ENCODE data around the gene CHTF18.
"Not testable (repeated sequence)": the region's sequence is repeated elsewhere in the genome, so short reads cannot be mapped to it uniquely, and the experiment has no call there.

Gene CHTF18

DNA sequence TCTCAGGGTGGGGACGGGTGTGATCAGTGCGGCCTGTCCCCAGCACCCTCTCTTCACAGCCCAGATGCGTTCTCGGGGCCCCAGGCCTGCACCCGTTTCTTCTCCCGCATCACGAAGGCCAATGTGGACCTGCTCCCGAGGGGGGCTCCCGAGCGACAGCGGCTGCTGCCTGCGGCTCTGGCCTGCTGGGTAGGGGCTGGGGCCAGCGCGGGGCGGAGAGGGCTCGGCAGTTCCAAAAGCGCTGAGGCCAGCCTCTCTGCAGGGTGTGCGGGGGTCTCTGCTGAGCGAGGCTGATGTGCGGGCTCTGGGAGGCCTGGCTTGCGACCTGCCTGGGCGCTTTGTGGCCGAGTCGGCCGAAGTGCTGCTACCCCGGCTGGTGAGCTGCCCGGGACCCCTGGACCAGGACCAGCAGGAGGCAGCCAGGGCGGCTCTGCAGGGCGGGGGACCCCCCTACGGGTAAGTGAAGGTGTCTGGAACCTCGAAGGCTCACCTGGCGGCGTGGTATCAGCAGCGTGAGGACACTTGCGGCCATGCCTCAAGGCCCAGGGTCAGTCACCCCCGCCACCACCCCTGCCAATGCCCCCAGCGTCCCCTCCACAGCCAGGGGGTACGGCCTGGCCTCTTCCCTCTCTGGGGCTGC, 23.5 kb upstream of the CHTF18 start:
- H3K27ac Mint-ChIP-seq, result no peak overlapping the region
- H3K9me3 Mint-ChIP-seq, result no peaks in the 10 kb centered on the region
- no peak for DNase-seq
- no peak overlapping the region for H3K4me3 Mint-ChIP-seq
- no peaks in the 10 kb centered on the region for H3K27me3 Mint-ChIP-seq
- no peaks in the 10 kb centered on the region for H3K4me1 Mint-ChIP-seq (ENCODE audit: low read depth)
- H3K36me3 Mint-ChIP-seq (ENCODE audit: low read depth), result no peaks in the 10 kb centered on the region

DNA sequence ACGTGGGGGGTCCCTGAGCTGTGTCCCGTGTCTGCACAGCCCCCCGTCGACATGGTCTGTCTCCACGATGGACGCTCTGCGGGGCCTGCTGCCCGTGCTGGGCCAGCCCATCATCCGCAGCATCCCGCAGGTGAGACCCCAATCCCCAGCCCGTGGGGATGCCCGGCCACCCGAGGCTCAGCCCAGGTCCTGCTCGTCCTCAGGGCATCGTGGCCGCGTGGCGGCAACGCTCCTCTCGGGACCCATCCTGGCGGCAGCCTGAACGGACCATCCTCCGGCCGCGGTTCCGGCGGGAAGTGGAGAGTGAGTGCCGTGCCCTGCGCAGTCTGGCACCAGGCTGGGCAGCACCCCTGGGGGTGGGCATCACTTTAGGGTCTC, 22.9 kb upstream of the CHTF18 start:
- no peak overlapping the region for H3K4me3 Mint-ChIP-seq
- H3K9me3 Mint-ChIP-seq, result no peaks in the 10 kb centered on the region
- H3K4me1 Mint-ChIP-seq (ENCODE audit: low read depth), result no peaks in the 10 kb centered on the region
- H3K27me3 Mint-ChIP-seq, result no peaks in the 10 kb centered on the region
- H3K36me3 Mint-ChIP-seq (ENCODE audit: low read depth), result no peaks in the 10 kb centered on the region
- H3K27ac Mint-ChIP-seq, result no peak overlapping the region
- DNase-seq, result no peak

DNA sequence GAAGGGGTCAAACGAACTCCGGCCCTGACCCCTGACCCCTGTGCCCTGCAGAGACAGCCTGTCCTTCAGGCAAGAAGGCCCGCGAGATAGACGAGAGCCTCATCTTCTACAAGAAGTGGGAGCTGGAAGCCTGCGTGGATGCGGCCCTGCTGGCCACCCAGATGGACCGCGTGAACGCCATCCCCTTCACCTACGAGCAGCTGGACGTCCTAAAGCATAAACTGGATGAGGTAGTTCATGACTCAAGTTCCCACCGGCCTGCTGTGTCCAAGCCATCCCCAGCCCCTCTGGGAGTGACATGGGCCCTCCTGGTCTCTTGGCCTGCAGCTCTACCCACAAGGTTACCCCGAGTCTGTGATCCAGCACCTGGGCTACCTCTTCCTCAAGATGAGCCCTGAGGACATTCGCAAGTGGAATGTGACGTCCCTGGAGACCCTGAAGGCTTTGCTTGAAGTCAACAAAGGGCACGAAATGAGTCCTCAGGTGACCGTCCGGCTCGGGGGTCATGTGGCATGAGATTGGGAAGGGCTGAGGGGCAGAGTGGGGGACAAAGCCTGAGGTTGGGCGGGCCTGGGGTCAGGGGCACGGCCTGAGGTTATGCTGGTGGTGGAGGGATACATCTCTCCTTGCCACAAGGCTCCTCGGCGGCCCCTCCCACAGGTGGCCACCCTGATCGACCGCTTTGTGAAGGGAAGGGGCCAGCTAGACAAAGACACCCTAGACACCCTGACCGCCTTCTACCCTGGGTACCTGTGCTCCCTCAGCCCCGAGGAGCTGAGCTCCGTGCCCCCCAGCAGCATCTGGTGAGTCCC, 22.2 kb upstream of the CHTF18 start:
- H3K4me3 Mint-ChIP-seq, result no peak overlapping the region
- no peaks in the 10 kb centered on the region for H3K27me3 Mint-ChIP-seq
- no peak overlapping the region for H3K27ac Mint-ChIP-seq
- H3K4me1 Mint-ChIP-seq (ENCODE audit: low read depth), result no peaks in the 10 kb centered on the region
- H3K36me3 Mint-ChIP-seq (ENCODE audit: low read depth), result no peaks in the 10 kb centered on the region
- no peaks in the 10 kb centered on the region for H3K9me3 Mint-ChIP-seq
- no peak for DNase-seq

DNA sequence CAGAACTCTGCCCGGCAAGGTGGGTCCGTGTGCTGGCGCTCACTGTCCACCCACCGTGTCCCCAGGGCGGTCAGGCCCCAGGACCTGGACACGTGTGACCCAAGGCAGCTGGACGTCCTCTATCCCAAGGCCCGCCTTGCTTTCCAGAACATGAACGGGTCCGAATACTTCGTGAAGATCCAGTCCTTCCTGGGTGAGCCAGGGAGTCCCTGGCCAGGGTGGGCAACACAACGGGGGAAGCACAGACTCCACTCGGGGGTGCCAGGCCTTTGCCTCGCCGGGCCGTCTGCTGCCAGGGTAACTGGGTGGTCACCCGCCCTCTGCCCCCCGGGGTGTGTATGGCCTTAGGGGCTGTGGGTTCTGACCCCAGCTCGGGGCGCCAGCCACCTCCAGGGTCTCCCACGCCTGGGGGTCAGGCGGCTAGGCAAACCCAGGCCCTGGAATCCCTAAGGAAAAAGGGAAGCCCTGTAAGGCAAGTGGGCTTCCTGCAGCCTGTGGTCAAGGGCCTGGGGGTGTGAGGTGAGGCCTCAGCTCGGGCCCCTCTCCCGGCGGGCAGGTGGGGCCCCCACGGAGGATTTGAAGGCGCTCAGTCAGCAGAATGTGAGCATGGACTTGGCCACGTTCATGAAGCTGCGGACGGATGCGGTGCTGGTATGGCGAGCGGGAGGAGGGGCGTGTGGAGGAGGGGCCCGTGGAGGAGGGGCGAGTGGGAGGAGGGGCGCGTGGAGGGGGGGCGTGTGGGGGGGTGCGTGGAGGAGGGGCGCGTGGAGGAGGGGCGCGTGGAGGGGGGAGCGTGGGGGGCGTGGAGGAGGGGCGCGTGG, 21.4 kb upstream of the CHTF18 start:
- no peaks in the 10 kb centered on the region for H3K27me3 Mint-ChIP-seq
- H3K36me3 Mint-ChIP-seq (ENCODE audit: low read depth), result no peaks in the 10 kb centered on the region
- DNase-seq, result no peak
- no peak overlapping the region for H3K27ac Mint-ChIP-seq
- no peaks in the 10 kb centered on the region for H3K4me1 Mint-ChIP-seq (ENCODE audit: low read depth)
- no peaks in the 10 kb centered on the region for H3K9me3 Mint-ChIP-seq
- H3K4me3 Mint-ChIP-seq, result no peak overlapping the region

DNA sequence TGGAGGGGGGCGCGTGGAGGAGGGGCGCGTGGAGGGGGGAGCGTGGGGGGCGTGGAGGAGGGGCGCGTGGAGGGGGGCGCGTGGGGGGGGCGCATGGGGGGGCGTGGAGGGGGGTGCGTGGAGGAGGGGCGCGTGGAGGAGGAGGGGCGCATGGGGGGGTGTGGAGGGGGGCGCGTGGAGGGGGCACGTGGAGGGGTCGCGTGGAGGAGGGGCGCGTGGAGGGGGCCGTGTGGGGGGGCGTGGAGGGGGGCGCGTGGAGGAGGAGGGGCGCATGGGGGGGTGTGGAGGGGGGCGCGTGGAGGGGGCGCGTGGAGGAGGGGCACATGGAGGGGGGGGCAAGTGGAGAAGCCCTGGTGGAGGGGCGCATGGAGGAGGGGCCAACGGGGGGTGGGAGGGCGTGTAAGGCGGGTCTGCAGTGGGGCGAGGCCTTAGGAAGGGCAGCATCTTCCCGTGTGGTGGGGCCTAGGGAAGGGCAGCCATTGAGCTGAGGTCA, 20.6 kb upstream of the CHTF18 start:
- Mint-ChIP-seq H3K27me3 (no peaks in the 10 kb centered on the region), H3K4me3 (no peak overlapping the region), H3K9me3 (no peaks in the 10 kb centered on the region), H3K27ac (no peak overlapping the region), H3K36me3 (ENCODE audit: low read depth) (no peaks in the 10 kb centered on the region), H3K4me1 (ENCODE audit: low read depth) (no peaks in the 10 kb centered on the region)
- no peak for DNase-seq

DNA sequence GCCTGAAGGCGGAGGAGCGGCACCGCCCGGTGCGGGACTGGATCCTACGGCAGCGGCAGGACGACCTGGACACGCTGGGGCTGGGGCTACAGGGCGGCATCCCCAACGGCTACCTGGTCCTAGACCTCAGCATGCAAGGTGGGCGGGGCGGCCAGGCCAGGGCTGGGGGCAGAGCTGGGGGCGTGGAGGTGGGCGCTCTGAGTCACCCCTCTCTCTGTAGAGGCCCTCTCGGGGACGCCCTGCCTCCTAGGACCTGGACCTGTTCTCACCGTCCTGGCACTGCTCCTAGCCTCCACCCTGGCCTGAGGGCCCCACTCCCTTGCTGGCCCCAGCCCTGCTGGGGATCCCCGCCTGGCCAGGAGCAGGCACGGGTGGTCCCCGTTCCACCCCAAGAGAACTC, 20.0 kb upstream of the CHTF18 start:
- H3K9me3 Mint-ChIP-seq, result no peaks in the 10 kb centered on the region
- no peaks in the 10 kb centered on the region for H3K27me3 Mint-ChIP-seq
- no peaks in the 10 kb centered on the region for H3K36me3 Mint-ChIP-seq (ENCODE audit: low read depth)
- H3K4me3 Mint-ChIP-seq, result no peak overlapping the region
- no peak for DNase-seq
- H3K4me1 Mint-ChIP-seq (ENCODE audit: low read depth), result no peaks in the 10 kb centered on the region
- no peak overlapping the region for H3K27ac Mint-ChIP-seq

DNA sequence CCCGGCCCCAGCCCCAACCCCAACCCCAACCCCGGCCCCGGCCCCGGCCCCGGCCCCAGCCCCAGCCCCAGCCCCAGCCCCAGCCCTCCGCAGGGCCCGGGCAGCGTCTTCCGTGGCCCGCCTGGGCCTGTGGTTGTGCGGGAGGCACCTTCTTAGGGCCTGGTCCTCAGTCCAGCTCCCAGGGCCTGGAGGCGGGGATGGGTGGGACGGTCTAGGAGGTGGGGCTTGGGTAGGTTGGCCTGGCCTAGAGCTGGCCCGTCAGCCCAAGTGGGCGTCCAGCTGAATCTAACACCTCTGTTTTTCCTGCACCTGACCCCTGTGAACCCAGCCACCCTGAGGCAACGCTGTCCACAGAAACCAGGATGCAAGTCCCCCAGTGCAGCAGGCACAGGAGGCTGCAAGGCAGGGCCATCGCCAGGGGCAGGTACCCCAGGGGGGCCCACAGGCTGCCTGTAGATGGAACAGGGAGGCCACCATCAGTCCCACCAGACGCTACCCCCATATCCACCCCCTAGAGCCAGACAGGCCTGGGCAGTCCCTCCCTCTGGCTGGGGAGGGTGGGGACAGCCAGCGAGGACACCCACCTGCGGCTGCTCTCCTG, 19.1 kb upstream of the CHTF18 start:
- Mint-ChIP-seq H3K27ac (no peak overlapping the region), H3K4me1 (ENCODE audit: low read depth) (no peaks in the 10 kb centered on the region), H3K27me3 (no peaks in the 10 kb centered on the region), H3K4me3 (no peak overlapping the region), H3K36me3 (ENCODE audit: low read depth) (no peaks in the 10 kb centered on the region), H3K9me3 (no peaks in the 10 kb centered on the region)
- no peak for DNase-seq

DNA sequence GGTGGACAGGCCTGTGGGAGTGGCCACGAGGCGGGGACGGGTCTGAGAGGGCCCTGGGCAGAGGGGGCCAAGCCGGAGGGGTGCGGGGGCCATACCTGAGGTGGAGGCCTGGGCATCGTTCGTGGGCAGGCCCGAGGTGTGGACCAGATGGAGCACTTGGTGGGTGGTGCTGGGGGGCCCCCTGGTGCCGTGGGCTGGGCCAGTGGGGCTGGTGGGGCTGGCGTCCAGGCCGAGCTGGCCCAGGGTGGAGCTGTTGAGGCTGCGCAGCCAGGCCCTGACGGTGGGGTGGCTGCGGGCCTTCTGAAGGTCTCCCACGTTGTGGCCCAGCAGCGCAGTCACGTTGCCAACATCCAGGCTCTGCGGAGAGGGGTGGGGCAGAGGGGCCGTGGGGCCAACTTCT, 18.5 kb upstream of the CHTF18 start:
- Mint-ChIP-seq H3K27me3 (no peaks in the 10 kb centered on the region), H3K4me1 (ENCODE audit: low read depth) (no peaks in the 10 kb centered on the region), H3K4me3 (no peak overlapping the region), H3K9me3 (no peaks in the 10 kb centered on the region), H3K36me3 (ENCODE audit: low read depth) (no peaks in the 10 kb centered on the region), H3K27ac (no peak overlapping the region)
- no peak for DNase-seq

DNA sequence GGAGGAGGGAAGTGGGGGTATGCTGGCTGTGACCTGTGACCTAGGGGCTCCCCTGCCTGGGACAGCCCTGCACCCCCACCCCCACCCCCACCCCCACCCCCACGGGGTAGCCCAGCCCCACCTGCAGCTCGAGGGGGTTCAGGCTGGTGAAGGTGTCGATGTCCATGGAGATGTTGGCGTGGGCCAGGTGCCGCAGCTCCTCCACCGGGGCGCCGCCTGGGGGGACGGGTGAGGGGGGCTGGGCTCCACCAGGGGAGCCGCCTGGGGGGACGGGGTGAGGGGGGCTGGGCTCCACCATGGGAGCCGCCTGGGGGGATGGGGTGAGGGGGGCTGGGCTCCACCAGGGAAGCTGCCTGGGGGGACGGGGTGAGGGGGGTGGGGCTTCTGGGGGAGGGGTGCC, 18.0 kb upstream of the CHTF18 start:
- H3K4me1 Mint-ChIP-seq (ENCODE audit: low read depth), result no peaks in the 10 kb centered on the region
- no peak overlapping the region for H3K27ac Mint-ChIP-seq
- no peaks in the 10 kb centered on the region for H3K9me3 Mint-ChIP-seq
- H3K27me3 Mint-ChIP-seq, result no peaks in the 10 kb centered on the region
- no peaks in the 10 kb centered on the region for H3K36me3 Mint-ChIP-seq (ENCODE audit: low read depth)
- H3K4me3 Mint-ChIP-seq, result no peak overlapping the region
- DNase-seq, result no peak

DNA sequence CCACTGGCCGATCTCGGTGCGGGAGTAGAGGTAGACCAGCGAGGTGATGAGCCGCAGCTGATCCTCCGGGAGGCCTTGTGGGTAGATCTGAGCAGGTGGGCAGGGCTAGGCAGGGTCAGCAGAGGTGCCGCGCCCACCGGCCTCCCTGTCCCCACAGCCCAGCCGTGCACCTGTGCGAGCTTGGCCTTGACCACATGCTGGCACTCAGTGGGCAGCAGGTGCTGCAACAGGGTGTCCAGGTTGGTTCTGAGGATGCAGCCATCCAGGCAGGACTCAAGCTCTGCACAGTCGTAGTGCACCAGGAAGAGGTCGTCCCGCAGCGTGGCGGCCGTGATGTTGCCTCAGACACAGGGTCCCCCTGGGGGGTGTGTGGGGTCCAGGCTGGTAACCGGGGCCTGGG, 15.5 kb upstream of the CHTF18 start:
- no peaks in the 10 kb centered on the region for H3K9me3 Mint-ChIP-seq
- DNase-seq, result no peak
- H3K36me3 Mint-ChIP-seq (ENCODE audit: low read depth), result no peaks in the 10 kb centered on the region
- no peak overlapping the region for H3K27ac Mint-ChIP-seq
- no peaks in the 10 kb centered on the region for H3K4me1 Mint-ChIP-seq (ENCODE audit: low read depth)
- no peak overlapping the region for H3K4me3 Mint-ChIP-seq
- no peaks in the 10 kb centered on the region for H3K27me3 Mint-ChIP-seq

DNA sequence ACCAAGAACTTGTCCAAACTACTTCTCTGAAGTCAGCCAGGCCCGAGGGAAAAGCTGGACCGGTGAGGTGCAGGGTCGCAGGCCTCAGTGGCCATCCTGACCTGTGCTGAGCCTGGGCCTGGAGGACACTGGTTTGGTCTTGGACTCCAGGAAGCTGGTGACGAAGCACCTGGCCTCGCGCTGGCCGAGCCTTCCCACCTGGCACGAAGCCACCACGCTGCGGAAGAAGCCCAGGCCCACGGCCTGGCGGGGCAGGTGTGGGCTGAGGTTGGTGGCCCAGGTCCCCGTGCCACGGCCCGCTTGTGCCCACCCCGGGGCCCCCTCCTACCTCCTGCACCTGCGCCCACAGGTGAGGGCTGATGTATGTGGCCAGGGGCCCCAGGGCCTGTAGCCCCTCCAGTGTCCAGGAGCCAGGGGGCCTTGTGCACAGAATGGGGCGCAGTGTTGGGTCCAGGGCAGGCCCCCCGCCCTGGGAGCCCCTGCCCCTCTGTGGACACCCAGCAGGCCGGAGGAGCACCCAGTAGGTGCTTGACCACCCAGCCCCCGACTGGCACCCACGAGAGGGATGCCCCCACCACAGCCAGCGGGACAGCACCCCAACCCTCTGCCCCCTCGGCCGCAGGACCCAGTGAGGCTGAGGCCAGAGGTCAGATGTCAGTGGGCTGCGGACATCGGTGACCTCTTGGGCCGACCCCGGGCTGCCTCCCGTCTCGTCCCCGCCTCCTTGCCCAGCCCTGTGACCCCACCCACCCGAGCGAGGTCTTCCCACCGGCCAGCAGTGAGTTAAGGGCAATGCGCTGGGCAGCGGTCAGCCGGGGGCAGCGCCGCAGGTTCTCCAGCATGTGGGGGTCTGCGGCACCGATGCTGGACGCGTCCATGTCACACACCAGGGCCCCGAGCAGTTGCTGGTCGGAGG, 14.1 kb upstream of the CHTF18 start:
- Mint-ChIP-seq H3K4me3 (no peak overlapping the region), H3K27me3 (no peaks in the 10 kb centered on the region), H3K9me3 (no peaks in the 10 kb centered on the region), H3K27ac (no peak overlapping the region), H3K4me1 (ENCODE audit: low read depth) (no peaks in the 10 kb centered on the region), H3K36me3 (ENCODE audit: low read depth) (no peaks in the 10 kb centered on the region)
- no peak for DNase-seq

DNA sequence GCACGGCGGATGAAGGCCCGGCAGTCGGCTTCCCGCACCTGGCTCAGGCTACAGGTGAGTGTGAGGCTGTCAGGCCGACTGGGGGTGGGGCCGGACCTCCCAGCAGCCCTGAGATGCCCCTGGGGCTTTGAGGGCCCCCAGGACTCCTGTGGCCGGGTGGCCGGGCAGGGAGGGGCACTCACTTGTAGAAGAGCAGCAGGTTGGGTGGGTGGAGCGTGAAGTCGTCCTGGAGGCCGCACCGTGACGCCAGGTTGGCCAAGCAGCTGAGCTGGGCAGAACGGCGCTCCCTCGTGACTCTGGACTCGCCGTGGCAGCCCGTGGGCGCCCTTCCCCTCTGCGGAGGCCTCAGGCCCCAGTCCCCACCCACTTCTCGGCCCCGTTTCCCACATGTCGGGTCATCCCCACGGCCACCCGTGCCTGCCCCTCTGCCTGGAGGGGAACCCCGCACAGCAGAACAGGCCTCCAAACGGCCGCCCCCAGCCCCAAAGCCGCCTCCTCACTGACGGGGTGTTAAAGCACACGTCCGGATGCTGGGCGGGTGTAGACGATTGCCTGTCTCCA, 13.1 kb upstream of the CHTF18 start:
- Mint-ChIP-seq H3K4me3 (no peak overlapping the region), H3K4me1 (ENCODE audit: low read depth) (no peaks in the 10 kb centered on the region), H3K27me3 (no peaks in the 10 kb centered on the region), H3K27ac (no peak overlapping the region), H3K9me3 (no peaks in the 10 kb centered on the region), H3K36me3 (ENCODE audit: low read depth) (no peaks in the 10 kb centered on the region)
- DNase-seq, result no peak

DNA sequence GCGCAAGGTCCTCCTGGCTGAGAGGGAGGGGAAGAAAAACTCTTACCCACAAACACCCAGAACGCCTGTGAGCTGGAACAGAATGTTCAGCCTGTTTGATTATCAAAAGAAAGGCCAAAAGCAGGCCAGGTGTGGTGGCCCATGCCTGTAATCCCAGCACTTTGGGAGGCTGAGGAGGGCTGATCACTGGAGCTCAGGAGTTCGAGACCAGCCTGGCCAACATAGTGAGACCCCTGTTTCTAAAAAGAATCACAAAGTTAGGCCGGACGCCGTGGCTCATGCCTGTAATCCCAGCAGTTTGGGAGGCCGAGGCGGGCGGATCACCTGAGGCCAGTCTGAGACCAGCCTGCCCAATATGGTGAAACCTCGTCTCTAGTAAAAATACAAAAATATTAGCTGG, 12.1 kb upstream of the CHTF18 start:
- H3K27ac Mint-ChIP-seq; H3K36me3 Mint-ChIP-seq (ENCODE audit: low read depth); H3K4me1 Mint-ChIP-seq (ENCODE audit: low read depth); H3K4me3 Mint-ChIP-seq; H3K9me3 Mint-ChIP-seq; H3K27me3 Mint-ChIP-seq; DNase-seq: not testable (repeated sequence)

Measured in activated T-cell treated with anti-CD3 and anti-CD28 coated beads, Interleukin-2, amount 50 U/mL, for 24 hours (primary cell).